ENCODE results near the gene PTTG2.

DNA sequence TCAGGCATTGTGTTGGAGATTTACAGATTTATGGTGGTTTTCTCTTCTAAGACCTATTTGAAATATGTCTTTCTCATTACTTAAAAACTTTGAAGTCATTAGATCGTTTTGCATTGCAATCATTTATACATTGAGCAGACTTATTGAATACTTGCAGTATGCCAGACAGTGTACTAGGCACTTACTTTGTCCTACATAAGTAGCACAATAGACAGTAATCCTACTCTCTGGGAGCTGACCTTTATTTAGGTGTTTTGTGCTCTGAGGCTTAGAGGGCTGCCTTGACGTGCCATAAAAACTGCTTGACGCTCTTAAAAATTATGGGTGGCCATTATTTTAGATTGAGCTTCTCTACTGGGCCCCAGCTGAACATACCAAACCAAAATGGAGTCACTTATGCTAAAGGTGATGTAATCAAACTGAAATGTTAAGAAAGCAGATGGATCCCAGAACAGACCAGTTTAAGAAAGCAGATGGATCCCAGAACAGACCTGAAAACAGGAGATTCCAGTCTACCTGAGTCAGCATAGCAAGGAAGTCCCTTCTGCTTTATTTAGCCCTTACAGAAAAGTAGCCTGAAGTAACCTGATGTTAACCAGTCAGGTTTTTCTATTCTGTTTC is 42.4 kb downstream of the PTTG2 start:
- TF ChIP-seq, protein P1, sequence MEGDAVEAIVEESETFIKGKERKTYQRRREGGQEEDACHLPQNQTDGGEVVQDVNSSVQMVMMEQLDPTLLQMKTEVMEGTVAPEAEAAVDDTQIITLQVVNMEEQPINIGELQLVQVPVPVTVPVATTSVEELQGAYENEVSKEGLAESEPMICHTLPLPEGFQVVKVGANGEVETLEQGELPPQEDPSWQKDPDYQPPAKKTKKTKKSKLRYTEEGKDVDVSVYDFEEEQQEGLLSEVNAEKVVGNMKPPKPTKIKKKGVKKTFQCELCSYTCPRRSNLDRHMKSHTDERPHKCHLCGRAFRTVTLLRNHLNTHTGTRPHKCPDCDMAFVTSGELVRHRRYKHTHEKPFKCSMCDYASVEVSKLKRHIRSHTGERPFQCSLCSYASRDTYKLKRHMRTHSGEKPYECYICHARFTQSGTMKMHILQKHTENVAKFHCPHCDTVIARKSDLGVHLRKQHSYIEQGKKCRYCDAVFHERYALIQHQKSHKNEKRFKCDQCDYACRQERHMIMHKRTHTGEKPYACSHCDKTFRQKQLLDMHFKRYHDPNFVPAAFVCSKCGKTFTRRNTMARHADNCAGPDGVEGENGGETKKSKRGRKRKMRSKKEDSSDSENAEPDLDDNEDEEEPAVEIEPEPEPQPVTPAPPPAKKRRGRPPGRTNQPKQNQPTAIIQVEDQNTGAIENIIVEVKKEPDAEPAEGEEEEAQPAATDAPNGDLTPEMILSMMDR (IDR thresholded peaks at IDR 0.05; ENCODE audit: insufficient read depth, low read length, poor library complexity, severe bottlenecking): no peak
- no peak for TF ChIP-seq EZH2phosphoT487 (conservative IDR thresholded peaks at IDR 0.05; ENCODE audit: low read length)
